Measurements from ENCODE around the gene TTR. TPM values are rescaled to one million over a fixed set of nuclear protein-coding genes. Genes with fewer than 3 reads are reported as not detected.

TTR gene
- not detected in 2 replicates for total RNA-seq

DNA sequence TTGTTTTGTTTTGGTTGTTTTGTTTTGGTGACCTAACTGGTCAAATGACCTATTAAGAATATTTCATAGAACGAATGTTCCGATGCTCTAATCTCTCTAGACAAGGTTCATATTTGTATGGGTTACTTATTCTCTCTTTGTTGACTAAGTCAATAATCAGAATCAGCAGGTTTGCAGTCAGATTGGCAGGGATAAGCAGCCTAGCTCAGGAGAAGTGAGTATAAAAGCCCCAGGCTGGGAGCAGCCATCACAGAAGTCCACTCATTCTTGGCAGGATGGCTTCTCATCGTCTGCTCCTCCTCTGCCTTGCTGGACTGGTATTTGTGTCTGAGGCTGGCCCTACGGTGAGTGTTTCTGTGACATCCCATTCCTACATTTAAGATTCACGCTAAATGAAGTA lies at the start of gene TTR:
TSS of gene TTR (plus strand) at position 250 of the 400 bp plus-strand sequence. CDS start at position 276, 26 bp downstream.
- no peak within 1 kb of the TSS for H3K4me3 ChIP-seq (ENCODE audit: low read depth, low read length)
- TF ChIP-seq, protein P1, sequence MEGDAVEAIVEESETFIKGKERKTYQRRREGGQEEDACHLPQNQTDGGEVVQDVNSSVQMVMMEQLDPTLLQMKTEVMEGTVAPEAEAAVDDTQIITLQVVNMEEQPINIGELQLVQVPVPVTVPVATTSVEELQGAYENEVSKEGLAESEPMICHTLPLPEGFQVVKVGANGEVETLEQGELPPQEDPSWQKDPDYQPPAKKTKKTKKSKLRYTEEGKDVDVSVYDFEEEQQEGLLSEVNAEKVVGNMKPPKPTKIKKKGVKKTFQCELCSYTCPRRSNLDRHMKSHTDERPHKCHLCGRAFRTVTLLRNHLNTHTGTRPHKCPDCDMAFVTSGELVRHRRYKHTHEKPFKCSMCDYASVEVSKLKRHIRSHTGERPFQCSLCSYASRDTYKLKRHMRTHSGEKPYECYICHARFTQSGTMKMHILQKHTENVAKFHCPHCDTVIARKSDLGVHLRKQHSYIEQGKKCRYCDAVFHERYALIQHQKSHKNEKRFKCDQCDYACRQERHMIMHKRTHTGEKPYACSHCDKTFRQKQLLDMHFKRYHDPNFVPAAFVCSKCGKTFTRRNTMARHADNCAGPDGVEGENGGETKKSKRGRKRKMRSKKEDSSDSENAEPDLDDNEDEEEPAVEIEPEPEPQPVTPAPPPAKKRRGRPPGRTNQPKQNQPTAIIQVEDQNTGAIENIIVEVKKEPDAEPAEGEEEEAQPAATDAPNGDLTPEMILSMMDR (conservative IDR thresholded peaks at IDR 0.05; ENCODE audit: low read depth, low read length): no peak
- DNase-seq (ENCODE audit: low read depth): no peak

DNA sequence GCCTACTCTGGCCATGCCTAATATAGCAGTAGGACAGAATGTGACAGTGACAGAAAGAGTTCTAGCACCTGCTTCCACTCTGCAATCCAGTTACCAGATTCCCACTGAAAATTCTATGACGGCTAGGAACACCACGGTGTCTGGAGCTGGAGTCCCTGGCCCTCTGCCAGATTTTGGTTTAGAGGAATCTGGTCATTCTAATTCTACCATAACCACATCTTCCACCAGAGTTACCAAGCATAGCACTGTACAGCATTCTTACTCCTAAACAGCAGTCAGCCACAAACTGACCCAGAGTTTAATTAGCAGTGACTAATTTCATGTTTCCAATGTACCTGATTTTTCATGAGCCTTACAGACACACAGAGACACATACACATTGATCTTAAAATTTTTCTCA lies 45.2 kb upstream of the TTR start:
- TF ChIP-seq, protein P1 (conservative IDR thresholded peaks at IDR 0.05; ENCODE audit: low read depth, low read length): no peak
- no peak for DNase-seq (ENCODE audit: low read depth)
- H3K4me3 ChIP-seq (ENCODE audit: low read depth, low read length): no peak overlapping the region

DNA sequence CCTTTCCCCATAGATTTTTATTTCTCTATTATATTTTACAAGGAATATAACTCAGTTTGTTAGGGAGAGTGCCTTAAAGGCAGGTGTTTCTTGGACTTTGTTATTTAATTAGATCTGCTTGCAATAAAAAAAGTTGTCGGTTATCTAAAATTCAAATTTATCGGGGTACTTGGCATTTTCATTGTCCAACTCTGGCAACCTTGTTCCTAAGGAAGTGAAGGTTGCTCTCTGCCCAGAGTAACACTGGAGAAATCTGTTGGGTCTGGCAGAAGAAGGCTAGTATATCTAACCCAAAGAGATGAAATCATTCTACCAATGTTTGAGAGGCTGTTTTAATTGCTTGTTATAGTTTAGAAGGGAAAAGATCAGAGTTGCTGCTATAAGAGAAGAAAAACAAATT lies 42.8 kb upstream of the TTR start:
- TF ChIP-seq, protein P1 (conservative IDR thresholded peaks at IDR 0.05; ENCODE audit: low read depth, low read length): no peak
- DNase-seq (ENCODE audit: low read depth): no peak
- no peak overlapping the region for H3K4me3 ChIP-seq (ENCODE audit: low read depth, low read length)

DNA sequence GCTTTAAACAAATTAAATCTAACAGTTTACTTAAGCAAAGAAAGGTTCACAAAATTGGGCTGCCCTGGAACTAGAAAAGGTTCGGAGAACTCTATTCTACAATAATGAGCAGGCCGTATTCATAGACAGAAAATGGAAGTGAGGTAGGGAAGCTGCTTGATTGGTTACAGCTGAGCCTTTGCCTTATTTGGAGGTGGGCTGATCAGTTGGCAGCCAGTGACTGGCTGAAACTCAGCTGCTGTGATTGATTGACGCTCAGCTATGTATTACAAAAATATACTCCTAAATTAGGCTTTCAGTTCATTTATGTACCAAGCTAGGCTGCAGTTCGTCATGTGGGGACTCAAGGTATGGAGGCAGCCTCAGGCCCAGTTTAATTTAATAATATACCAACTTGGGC lies 42.3 kb upstream of the TTR start:
- no peak for DNase-seq (ENCODE audit: low read depth)
- TF ChIP-seq, protein P1 (conservative IDR thresholded peaks at IDR 0.05; ENCODE audit: low read depth, low read length): no peak
- H3K4me3 ChIP-seq (ENCODE audit: low read depth, low read length): no peak overlapping the region

DNA sequence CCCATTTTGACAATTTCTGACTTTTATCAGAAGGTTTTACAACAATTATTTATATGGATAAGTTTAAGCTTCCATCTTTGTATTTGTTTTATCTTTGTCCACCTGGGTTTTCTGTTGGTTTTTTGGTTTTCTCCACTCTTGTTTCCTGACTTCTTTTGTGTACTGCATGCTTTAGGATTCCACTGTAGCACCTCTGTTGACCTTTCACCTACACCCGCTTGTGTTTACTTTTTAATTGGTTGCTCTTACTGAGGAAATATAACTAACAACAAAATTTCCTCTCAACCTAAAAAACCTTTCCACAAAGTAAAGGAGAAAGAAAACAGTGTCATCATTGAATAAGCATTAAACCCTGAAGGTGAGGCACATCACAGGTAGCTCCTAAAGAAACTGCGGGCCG lies 39.8 kb upstream of the TTR start:
- no peak for DNase-seq (ENCODE audit: low read depth)
- TF ChIP-seq, protein P1 (conservative IDR thresholded peaks at IDR 0.05; ENCODE audit: low read depth, low read length): no peak
- H3K4me3 ChIP-seq (ENCODE audit: low read depth, low read length): no peak overlapping the region

DNA sequence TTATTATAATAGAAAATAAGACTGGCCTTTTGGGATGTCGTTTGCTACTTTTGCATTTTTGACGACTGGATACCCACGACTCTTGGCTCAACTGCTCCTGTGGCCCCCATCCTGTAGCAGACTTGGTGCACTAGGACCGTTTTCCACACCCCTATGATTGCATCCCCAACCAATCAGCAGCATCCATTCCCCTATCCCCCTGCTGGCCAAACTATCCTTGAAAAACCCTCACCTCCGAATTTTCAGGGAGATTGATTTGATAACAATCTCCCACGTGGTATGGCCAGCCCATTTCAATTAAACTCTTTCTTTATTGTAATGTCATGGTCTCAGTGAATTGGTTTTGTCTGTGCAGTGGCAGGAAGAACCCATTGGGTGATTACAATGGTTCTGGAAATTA lies 37.9 kb upstream of the TTR start:
- TF ChIP-seq, protein P1 (conservative IDR thresholded peaks at IDR 0.05; ENCODE audit: low read depth, low read length): peak; percentile 42
- no peak overlapping the region for H3K4me3 ChIP-seq (ENCODE audit: low read depth, low read length)
- DNase-seq (ENCODE audit: low read depth): no peak

DNA sequence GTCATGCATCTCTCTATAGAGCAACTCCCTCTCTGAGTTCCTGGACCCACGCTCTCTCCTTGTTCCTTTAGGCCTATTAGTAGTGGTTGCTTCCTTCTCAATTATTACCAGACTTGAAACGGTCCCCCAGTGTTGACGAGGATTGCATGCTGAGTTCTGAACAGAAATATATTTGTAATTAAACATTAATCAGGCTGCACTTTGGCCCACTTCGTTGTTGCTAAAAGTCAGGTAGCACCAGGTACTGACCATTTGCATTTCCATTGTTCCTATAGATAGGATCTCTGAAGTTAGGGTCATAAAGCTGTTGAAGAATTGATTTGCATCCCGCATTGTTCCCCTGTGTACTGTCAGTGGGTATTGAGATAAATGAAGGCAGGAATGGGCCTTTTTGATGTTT lies 36.9 kb upstream of the TTR start:
- no peak for DNase-seq (ENCODE audit: low read depth)
- TF ChIP-seq, protein P1 (conservative IDR thresholded peaks at IDR 0.05; ENCODE audit: low read depth, low read length): no peak
- H3K4me3 ChIP-seq (ENCODE audit: low read depth, low read length): no peak overlapping the region

Data from epithelial cell of proximal tubule (primary cell).